HepG2 (cell line): ENCODE measurements around the gene RPS19BP1. TPM values are rescaled to one million over a fixed set of nuclear protein-coding genes. Genes with fewer than 3 reads are reported as not detected.

ENCODE experiments used
- DMTF1 ChIP-seq: sonication (generic); formaldehyde crosslinking; IDR thresholded peaks from 2 replicates; pipeline ENCODE4 v1.4.0; 2020; ENCODE audit warnings: mild to moderate bottlenecking, missing genetic modification reagents
- HBP1 ChIP-seq: IDR thresholded peaks from 2 replicates; pipeline ENCODE4 v1.6.1; 2016; ENCODE audit warnings: low read depth, control low read depth
- HMGXB4 ChIP-seq, 2 experiments: sonication (generic) in 1 of 2; formaldehyde crosslinking in 1 of 2; IDR thresholded peaks; 2 replicates each; pipeline versions ENCODE4 v1.4.0 to v1.6.1; 2018 to 2020; ENCODE audit warnings: missing genetic modification reagents in 2 of 2, borderline replicate concordance in 1 of 2, low read depth in 1 of 2, mild to moderate bottlenecking in 1 of 2, missing biosample characterization in 1 of 2
- HNRNPLL ChIP-seq: fragments of 200-400 bp; formaldehyde crosslinking; IDR thresholded peaks from 2 replicates; pipeline ENCODE4 v1.6.1; 2017; ENCODE audit warnings: mild to moderate bottlenecking, low read depth, low read length; ENCODE audit not compliant: poor library complexity, severe bottlenecking
- KDM4B ChIP-seq: sonication (generic); formaldehyde crosslinking; IDR thresholded peaks from 2 replicates; pipeline ENCODE4 v1.4.0; 2020; ENCODE audit warnings: missing genetic modification reagents
- MIER2 ChIP-seq: IDR thresholded peaks from 2 replicates; pipeline ENCODE4 v1.6.1; 2016; ENCODE audit warnings: missing biosample characterization, missing genetic modification reagents
- MYPOP ChIP-seq: sonication (generic); formaldehyde crosslinking; IDR thresholded peaks from 2 replicates; pipeline ENCODE4 v1.8.1; 2023; ENCODE audit warnings: mild to moderate bottlenecking, moderate library complexity, missing genetic modification reagents
- PRDM15 ChIP-seq: sonication (generic); formaldehyde crosslinking; IDR thresholded peaks from 2 replicates; pipeline ENCODE4 v1.4.0; 2020; ENCODE audit warnings: missing genetic modification reagents
- ZBTB3 ChIP-seq: sonication (generic); formaldehyde crosslinking; IDR thresholded peaks from 2 replicates; pipeline ENCODE4 v1.4.0; 2020; ENCODE audit warnings: low read depth, mild to moderate bottlenecking, moderate library complexity, missing genetic modification reagents, borderline replicate concordance
- ZBTB7B ChIP-seq: sonication (generic); formaldehyde crosslinking; IDR thresholded peaks from 2 replicates; pipeline ENCODE4 v1.4.0; 2020; ENCODE audit warnings: missing genetic modification reagents
- ZNF589 ChIP-seq: sonication (generic); formaldehyde crosslinking; conservative IDR thresholded peaks from 2 replicates; pipeline ENCODE4 v1.8.0; 2022; ENCODE audit warnings: mild to moderate bottlenecking, moderate library complexity, missing genetic modification reagents
- ZNF878 ChIP-seq: sonication (generic); formaldehyde crosslinking; IDR thresholded peaks from 2 replicates; pipeline ENCODE4 v1.8.1; 2023; ENCODE audit warnings: mild to moderate bottlenecking, missing genetic modification reagents, moderate library complexity
- ZUFSP ChIP-seq: sonication (generic); formaldehyde crosslinking; IDR thresholded peaks from 2 replicates; pipeline ENCODE4 v1.9.0; 2021; ENCODE audit warnings: missing genetic modification reagents, mild to moderate bottlenecking, borderline replicate concordance
- ZZZ3 ChIP-seq: sonication (generic); formaldehyde crosslinking; IDR thresholded peaks from 2 replicates; pipeline ENCODE4 v1.4.0; 2020; ENCODE audit warnings: missing genetic modification reagents, mild to moderate bottlenecking, borderline replicate concordance
- polyA plus RNA-seq, 8 experiments: library from polyadenylated mRNA; depleted of rRNA in 3 of 8; stranded (reverse) in 7 of 8; unstranded in 1 of 8; fragments of >200 nt; fragmentation: Illumina TruSeq in 4 of 8; extraction: Trizol in 4 of 8; gene quantifications; 2 replicates each; pipeline versions ENCODE4 v1.2.1 to v1.2.3, GENCODE V29; 2011 to 2016; ENCODE audit warnings: low read depth in 4 of 8, missing spikeins in 1 of 8, mixed read lengths in 1 of 8; ENCODE audit not compliant: insufficient read depth in 1 of 8
- total RNA-seq, 5 experiments: library from RNA; depleted of rRNA; stranded (reverse); fragments of >200 nt; fragmentation: Illumina TruSeq; extraction: Trizol; gene quantifications; 2 replicates each; pipeline ENCODE4 v1.2.3, GENCODE V29; 2016; ENCODE audit warnings: low read depth in 1 of 5

The RPS19BP1 gene
- total and polyA plus RNA-seq, 2 of the 13 experiments (the other 11 are each of a cell fraction or from before 2014, with no cell fraction given) = 44.3 to 81.3 TPM

GRCh38 chr22:39522567-39523300 is 9.8 kb downstream of the RPS19BP1 start (continued):
- TF ChIP-seq HMGXB4 (CRISPR knock-in tag; IDR thresholded peaks at IDR 0.05; ENCODE audit: borderline replicate concordance in 1 of 2, low read depth in 1 of 2) (0 out of 4 replicates have a peak, but pooled peaks of 1 of the 2 experiments have one; percentile 21), ZZZ3 (CRISPR knock-in tag) (0 out of 2 replicates have a peak, but pooled peaks have one; percentile 27), PRDM15 (no peak), ZNF589 (CRISPR knock-in tag) (no peak), ZUFSP (CRISPR knock-in tag) (no peak), ZBTB3 (CRISPR knock-in tag) (0 out of 2 replicates have a peak, but pooled peaks have one; percentile 9), ZBTB7B (0 out of 2 replicates have a peak, but pooled peaks have one; percentile 9), DMTF1 (0 out of 2 replicates have a peak, but pooled peaks have one; percentile 22), MIER2 (CRISPR knock-in tag) (no peak), ZNF878 (CRISPR knock-in tag) (0 out of 2 replicates have a peak, but pooled peaks have one; percentile 45), HBP1 (CRISPR knock-in tag) (peak; percentile 21; the same call in 1 of the 2 replicates), KDM4B (0 out of 2 replicates have a peak, but pooled peaks have one; percentile 18), MYPOP (CRISPR knock-in tag) (0 out of 2 replicates have a peak, but pooled peaks have one; percentile 20), HNRNPLL (no peak)
